Liver (tissue), 3 donors: ENCODE data around the gene ULBP2.

ENCODE experiments used
- ATF3 ChIP-seq: IDR thresholded peaks from 2 replicates; pipeline ENCODE4 v1.6.1; 2016; ENCODE audit warnings: antibody characterized with exemption
- CTCF ChIP-seq: fragments of 150-350 bp; IDR thresholded peaks from 2 replicates; pipeline ENCODE4 v1.5.1; 2017; ENCODE audit warnings: improper control_type of control experiment, low read depth, low read length; ENCODE audit not compliant: missing input control
- REST ChIP-seq: IDR thresholded peaks from 2 replicates; pipeline ENCODE4 v1.6.1; 2016; ENCODE audit warnings: antibody characterized with exemption, mild to moderate bottlenecking
- YY1 ChIP-seq: IDR thresholded peaks from 2 replicates; pipeline ENCODE4 v1.6.1; 2016; ENCODE audit warnings: antibody characterized with exemption, mild to moderate bottlenecking
- ZBTB33 ChIP-seq: IDR thresholded peaks from 2 replicates; pipeline ENCODE4 v1.6.1; 2016; ENCODE audit warnings: antibody characterized with exemption
- donor health status: healthy.
- donor health status: healthy.

GRCh38 chr6:149990661-149991471, 49.1 kb downstream of the ULBP2 start:
- TF ChIP-seq CTCF (no peak), YY1 (no peak), ZBTB33 (no peak), REST (no peak), ATF3 (no peak)
